Astrocyte of the hippocampus (primary cell): ENCODE measurements around the gene ADARB2.

Source experiments
- DNase-seq: peaks from one replicate; pipeline ENCODE4 v3.0.0; 2011; ENCODE audit warnings: low read depth, low spot score

Gene ADARB2

DNA sequence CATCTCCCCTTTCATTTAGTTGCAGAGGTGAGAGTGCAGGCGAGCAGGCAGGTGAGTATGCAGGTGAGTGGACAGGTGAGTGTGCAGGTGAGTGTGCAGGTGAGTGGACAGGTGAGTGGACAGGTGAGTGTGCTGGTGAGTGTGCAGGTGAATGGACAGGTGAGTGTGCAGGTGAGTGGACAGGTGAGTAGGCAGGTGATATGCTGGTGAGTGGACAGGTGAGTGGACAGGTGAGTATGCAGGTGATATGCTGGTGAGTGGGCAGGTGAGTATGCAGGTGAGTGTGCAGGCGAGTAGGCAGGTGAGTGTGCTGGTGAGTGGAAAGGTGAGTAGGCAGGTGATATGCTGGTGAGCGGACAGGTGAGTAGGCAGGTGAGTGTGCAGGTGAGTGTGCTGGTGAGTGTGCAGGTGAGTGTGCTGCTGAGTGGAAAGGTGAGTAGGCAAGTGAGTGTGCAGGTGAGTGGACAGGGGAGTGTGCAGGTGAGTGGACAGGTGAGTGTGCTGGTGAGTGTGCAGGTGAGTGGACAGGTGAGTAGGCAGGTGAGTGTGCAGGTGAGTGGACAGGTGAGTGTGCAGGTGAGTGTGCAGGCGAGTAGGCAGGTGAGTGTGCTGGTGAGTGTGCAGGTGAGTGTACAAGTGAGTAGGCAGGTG, 165.6 kb downstream of the ADARB2 start:
- DNase-seq, result no peak

GRCh38 chr10:1570416-1571051, 166.8 kb downstream of the ADARB2 start:
- DNase-seq, result no peak

GRCh38 chr10:1569208-1569607, 168.1 kb downstream of the ADARB2 start:
- DNase-seq, result no peak

- no peak for DNase-seq
These were observed 169.4 kb downstream of the ADARB2 start for GRCh38 chr10:1567742-1568495.

- no peak for DNase-seq
These were observed 170.2 kb downstream of the ADARB2 start for GRCh38 chr10:1567152-1567551.

GRCh38 chr10:1564791-1565190, 172.5 kb downstream of the ADARB2 start:
- no peak for DNase-seq

- DNase-seq, result no peak
These were observed 174.3 kb downstream of the ADARB2 start for GRCh38 chr10:1563028-1563427.

GRCh38 chr10:1561731-1562337, 175.5 kb downstream of the ADARB2 start:
- DNase-seq, result no peak

GRCh38 chr10:1560535-1561192, 176.7 kb downstream of the ADARB2 start:
- no peak for DNase-seq

DNA sequence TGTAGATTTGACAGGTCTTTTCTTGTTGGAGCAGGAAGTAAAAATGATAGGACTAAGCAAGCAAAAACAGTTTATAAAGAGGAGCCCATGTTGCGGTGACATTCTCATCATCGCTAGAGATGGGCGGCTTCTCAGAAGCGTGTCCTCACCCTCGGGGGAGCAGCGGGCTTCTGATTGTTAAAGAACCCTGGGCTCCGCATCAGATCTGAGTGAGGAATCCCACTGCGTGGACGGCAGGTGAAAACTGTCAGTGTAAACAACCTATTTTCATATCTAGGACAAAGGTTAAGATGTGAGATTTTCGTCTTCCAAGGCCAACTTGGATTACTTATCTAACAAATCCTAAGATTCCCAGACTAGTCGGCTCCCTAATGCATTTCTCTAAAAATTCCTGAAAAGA, 177.6 kb downstream of the ADARB2 start:
- DNase-seq, result no peak

DNA sequence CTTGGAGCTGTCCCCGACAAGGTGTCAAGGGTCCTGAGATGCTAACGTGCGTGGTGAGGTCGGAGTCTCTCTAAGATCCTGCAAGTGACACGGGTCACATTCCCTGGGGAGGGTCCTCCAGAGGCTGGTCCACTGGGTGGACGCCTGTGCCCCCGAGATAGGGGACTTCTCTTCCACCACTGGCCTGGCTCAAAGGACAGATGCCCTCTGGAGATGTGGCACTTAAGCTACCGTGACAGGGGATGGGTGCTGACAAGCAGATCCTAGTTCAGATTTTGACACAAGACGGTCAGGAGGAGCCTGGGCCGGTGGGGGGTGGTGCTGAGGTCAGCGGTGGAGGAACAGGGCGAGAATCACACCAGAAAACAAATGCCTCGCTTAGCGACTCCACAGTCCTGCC, 178.0 kb downstream of the ADARB2 start:
- DNase-seq, result no peak

GRCh38 chr10:1558906-1559305, 178.4 kb downstream of the ADARB2 start:
- DNase-seq, result no peak

DNA sequence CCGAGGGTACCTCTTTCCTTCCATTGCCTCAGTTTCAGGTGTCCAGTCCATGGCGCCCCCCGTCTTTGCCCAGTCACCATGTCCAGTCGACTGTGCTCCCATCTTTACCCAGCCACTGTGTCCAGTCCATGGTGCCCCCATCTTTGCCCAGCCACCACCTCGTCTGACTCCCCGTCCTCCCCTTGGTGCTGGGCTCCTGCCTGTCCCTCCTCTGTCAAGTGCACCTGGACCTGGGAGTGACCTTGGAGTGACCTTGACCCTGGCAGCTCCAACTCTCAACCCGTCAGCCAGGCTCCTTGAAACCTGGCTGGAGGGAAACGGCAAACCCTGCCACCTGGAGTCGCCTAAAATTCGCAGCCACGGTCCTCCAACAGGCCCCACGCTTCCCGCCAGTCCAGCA, 180.2 kb downstream of the ADARB2 start:
- no peak for DNase-seq

GRCh38 chr10:1556496-1556895, 180.8 kb downstream of the ADARB2 start:
- no peak for DNase-seq

DNA sequence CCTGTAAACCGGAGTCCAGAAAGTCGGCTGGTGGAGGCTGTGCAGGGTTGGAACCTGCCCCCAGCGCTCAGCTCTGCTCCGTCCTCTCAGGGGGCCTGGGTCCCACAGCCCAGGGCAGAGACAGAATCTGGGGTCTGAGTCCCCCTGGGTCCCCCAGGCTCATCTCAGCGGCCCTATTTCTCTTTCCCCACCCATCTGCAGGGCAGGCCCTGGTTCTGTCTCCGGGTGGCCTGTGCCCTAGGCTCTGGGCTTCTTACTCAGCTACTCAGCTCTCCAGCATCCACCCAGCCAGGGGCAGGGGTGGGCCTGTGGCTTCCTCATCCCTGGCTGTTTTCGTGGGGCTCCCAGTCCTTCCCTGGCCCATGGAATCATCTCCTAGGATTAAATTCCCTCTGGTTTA, 183.4 kb downstream of the ADARB2 start:
- DNase-seq, result no peak

- no peak for DNase-seq
These were observed 184.2 kb downstream of the ADARB2 start for GRCh38 chr10:1552881-1553670.

- DNase-seq, result no peak
These were observed 184.9 kb downstream of the ADARB2 start for GRCh38 chr10:1552406-1552805.

DNA sequence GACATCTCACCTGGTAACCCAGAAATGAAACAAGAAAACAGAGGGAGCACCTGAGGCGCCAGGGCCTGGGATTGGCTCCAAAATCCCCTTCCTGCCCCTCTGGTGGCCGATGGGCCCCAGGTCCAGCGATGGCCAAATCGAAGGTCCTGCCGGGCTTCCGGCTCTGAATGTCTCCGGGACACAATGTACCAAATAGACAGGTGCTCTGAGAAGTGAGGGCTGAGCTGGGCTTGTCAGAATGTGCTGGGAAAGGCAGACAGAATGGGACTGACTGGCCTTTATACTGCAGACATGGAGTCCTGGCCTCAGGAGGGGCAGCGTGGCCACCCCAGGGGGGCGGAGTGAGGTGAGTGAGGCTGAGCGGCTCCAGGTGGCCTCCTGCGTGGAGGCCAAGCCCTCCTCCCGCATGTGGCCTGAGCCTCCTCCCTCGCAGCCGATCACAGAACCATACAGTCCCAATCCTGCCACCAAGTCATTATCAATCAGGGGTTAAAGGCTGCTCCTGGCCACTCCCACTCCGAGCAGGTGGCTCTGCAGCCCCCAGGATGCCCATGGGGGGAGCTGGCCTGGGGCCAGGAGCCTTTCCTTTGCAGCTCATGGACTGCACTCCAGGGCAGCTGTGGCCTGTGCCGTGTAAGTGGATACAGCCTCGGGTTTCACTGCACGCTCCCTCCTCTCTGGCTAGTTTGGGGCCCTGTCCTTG, 185.5 kb downstream of the ADARB2 start:
- no peak for DNase-seq

GRCh38 chr10:1550616-1551015, 186.7 kb downstream of the ADARB2 start:
- DNase-seq, result no peak

GRCh38 chr10:1550291-1550595, 187.1 kb downstream of the ADARB2 start:
- DNase-seq, result no peak
